ENCODE measurements around the gene C10orf95. TPM values are rescaled to one million over a fixed set of nuclear protein-coding genes. Genes with fewer than 3 reads are reported as not detected.

C10orf95 gene
- polyA plus RNA-seq, 1 of the 3 experiments (the other 2 are of a cell fraction) = 0.07 TPM

GRCh38 chr10:102476466-102477141, 25.3 kb upstream of the C10orf95 start:
- TF ChIP-seq REST (IDR thresholded peaks at IDR 0.05; ENCODE audit: low read depth, low read length) (no peak), MXI1 (IDR thresholded peaks at IDR 0.05; ENCODE audit: low read depth, low read length) (no peak), POLR2AphosphoS5 (IDR thresholded peaks at IDR 0.05; ENCODE audit: low read depth, low read length) (no peak), RCOR1 (IDR thresholded peaks at IDR 0.05; ENCODE audit: low read length) (no peak), FOXJ3 (CRISPR knock-in tag; IDR thresholded peaks at IDR 0.05) (no peak), ZBTB33 (IDR thresholded peaks at IDR 0.05; ENCODE audit: borderline replicate concordance, low read depth) (no peak), MEF2A (IDR thresholded peaks at IDR 0.05; ENCODE audit: borderline replicate concordance, low read depth) (no peak), MAX (IDR thresholded peaks at IDR 0.05; ENCODE audit: low read depth) (no peak)
- WGBS (ENCODE audit: low lambda C conversion rate) = 83% methylated on average over 7 of the region's 9 CpGs
- POLR2A ChIA-PET = no interaction called here
- Histone ChIP-seq H3K27ac (ENCODE audit: low read depth in 2 of 2, low read length in 1 of 2) (no peak overlapping the region), H3K9me2 (no peaks in the 10 kb centered on the region), H4K20me1 (ENCODE audit: insufficient read depth) (peaks cover 3% of the 10 kb centered on the region; the same call in 1 of the 2 replicates), H3K36me3 (replicated peaks in 1 of 2; ENCODE audit: control insufficient read depth in 1 of 2, insufficient read depth in 2 of 2, low read length in 1 of 2) (peaks cover 14 to 19% of the 10 kb centered on the region in 2 experiments), H3K79me2 (ENCODE audit: insufficient read depth) (no peaks in the 10 kb centered on the region), H3K4me1 (ENCODE audit: control insufficient read depth in 1 of 2, insufficient read depth in 2 of 2, low read depth in 1 of 2, low read length in 1 of 2) (no peaks in the 10 kb centered on the region), H3K4me2 (no peak overlapping the region), H2AFZ (ENCODE audit: low read depth) (no peak overlapping the region), H3F3A (replicated peaks; ENCODE audit: insufficient read depth) (peaks cover 15% of the 10 kb centered on the region), H3K9me3 (no peaks in the 10 kb centered on the region), H3K9ac (no peak overlapping the region), H3K4me3 (ENCODE audit: low read depth in 2 of 2, low read length in 1 of 2) (no peak overlapping the region), H3K27me3 (ENCODE audit: insufficient read depth) (no peaks in the 10 kb centered on the region)
- CTCF ChIA-PET = interaction anchor here (1.0 to 1.3 kb wide), 3 partner anchors 53 to 107 kb away, joined by 3 read pairs; no protein-coding TSS in a partner anchor
- DNase-seq = no peak

GRCh38 chr10:102475451-102476040, 24.2 kb upstream of the C10orf95 start:
- TF ChIP-seq POLR2AphosphoS5 (IDR thresholded peaks at IDR 0.05; ENCODE audit: low read depth, low read length) (0 out of 2 replicates have a peak, but pooled peaks have one; percentile 7), RCOR1 (IDR thresholded peaks at IDR 0.05; ENCODE audit: low read length) (no peak), PBX3 (IDR thresholded peaks at IDR 0.05) (no peak)
- H3K27me3 ChIP-seq (ENCODE audit: insufficient read depth) = no peaks in the 10 kb centered on the region
- H3F3A ChIP-seq (replicated peaks; ENCODE audit: insufficient read depth) = peaks cover 15% of the 10 kb centered on the region
- no peak overlapping the region for H3K4me3 ChIP-seq (ENCODE audit: low read depth in 2 of 2, low read length in 1 of 2)
- no peak overlapping the region for H3K9ac ChIP-seq
- no peaks in the 10 kb centered on the region for H3K4me1 ChIP-seq (ENCODE audit: control insufficient read depth in 1 of 2, insufficient read depth in 2 of 2, low read depth in 1 of 2, low read length in 1 of 2)
- no peaks in the 10 kb centered on the region for H3K79me2 ChIP-seq (ENCODE audit: insufficient read depth)
- H3K4me2 ChIP-seq = no peak overlapping the region
- no peaks in the 10 kb centered on the region for H3K9me2 ChIP-seq
- H3K9me3 ChIP-seq = no peaks in the 10 kb centered on the region
- peaks cover 8 to 14% of the 10 kb centered on the region in 2 experiments for H3K36me3 ChIP-seq (replicated peaks in 1 of 2; ENCODE audit: control insufficient read depth in 1 of 2, insufficient read depth in 2 of 2, low read length in 1 of 2)
- CTCF ChIA-PET = no interaction called here
- H2AFZ ChIP-seq (ENCODE audit: low read depth) = no peak overlapping the region
- peaks cover 3% of the 10 kb centered on the region; the same call in 1 of the 2 replicates for H4K20me1 ChIP-seq (ENCODE audit: insufficient read depth)
- WGBS (ENCODE audit: low lambda C conversion rate) = 95% methylated on average over 9 of the region's 9 CpGs
- H3K27ac ChIP-seq (ENCODE audit: low read depth in 2 of 2, low read length in 1 of 2) = no peak overlapping the region
- DNase-seq = no peak
- POLR2A ChIA-PET = interaction anchor here (1.6 kb wide), 1 partner anchor 72 kb away, joined by 4 read pairs; no protein-coding TSS in a partner anchor

Data from SK-N-SH (cell line).